ENCODE data around the gene PKP1. TPM values are rescaled to one million over a fixed set of nuclear protein-coding genes. Genes with fewer than 3 reads are reported as not detected.

Gene PKP1
- total RNA-seq, 4 donors from 2014 or later, result 0.27 to 12.8 (median 4.0) TPM

DNA sequence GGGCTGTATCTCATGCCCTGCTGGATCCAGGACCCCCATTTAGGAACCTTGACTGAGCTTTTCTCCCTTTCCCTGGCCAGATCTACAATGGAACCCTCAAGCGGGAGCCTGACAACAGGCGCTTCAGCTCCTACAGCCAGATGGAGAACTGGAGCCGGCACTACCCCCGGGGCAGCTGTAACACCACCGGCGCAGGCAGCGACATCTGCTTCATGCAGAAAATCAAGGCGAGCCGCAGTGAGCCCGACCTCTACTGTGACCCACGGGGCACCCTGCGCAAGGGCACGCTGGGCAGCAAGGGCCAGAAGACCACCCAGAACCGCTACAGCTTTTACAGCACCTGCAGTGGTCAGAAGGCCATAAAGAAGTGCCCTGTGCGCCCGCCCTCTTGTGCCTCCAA, 29.8 kb downstream of the PKP1 start:
- H3K4me1 ChIP-seq, result peaks cover 0 to 26% (median 0%) of the 10 kb centered on the region in 3 donors
- no peak for ATAC-seq
- H3K27ac ChIP-seq, result no peak overlapping the region
- H3K9me3 ChIP-seq, result no peaks in the 10 kb centered on the region
- TF ChIP-seq, protein P1, sequence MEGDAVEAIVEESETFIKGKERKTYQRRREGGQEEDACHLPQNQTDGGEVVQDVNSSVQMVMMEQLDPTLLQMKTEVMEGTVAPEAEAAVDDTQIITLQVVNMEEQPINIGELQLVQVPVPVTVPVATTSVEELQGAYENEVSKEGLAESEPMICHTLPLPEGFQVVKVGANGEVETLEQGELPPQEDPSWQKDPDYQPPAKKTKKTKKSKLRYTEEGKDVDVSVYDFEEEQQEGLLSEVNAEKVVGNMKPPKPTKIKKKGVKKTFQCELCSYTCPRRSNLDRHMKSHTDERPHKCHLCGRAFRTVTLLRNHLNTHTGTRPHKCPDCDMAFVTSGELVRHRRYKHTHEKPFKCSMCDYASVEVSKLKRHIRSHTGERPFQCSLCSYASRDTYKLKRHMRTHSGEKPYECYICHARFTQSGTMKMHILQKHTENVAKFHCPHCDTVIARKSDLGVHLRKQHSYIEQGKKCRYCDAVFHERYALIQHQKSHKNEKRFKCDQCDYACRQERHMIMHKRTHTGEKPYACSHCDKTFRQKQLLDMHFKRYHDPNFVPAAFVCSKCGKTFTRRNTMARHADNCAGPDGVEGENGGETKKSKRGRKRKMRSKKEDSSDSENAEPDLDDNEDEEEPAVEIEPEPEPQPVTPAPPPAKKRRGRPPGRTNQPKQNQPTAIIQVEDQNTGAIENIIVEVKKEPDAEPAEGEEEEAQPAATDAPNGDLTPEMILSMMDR (IDR thresholded peaks at IDR 0.05), result no peak
- TF ChIP-seq EP300 (IDR thresholded peaks at IDR 0.05), result no peak
- no peak for TF ChIP-seq POLR2AphosphoS5 (IDR thresholded peaks at IDR 0.05)
- no peak for TF ChIP-seq POLR2A (IDR thresholded peaks at IDR 0.05)
- no CpG with 5 or more reads among the region's 16 CpGs for WGBS, 2 donors (ENCODE audit: low coverage in 1 of 2)
- H3K27me3 ChIP-seq, result peaks cover 24% of the 10 kb centered on the region
- no peak overlapping the region for H3K4me3 ChIP-seq
- no peaks in the 10 kb centered on the region for H3K36me3 ChIP-seq

GRCh38 chr1:201316556-201316955, 33.2 kb downstream of the PKP1 start:
- WGBS, 2 donors (ENCODE audit: low coverage in 1 of 2), result 75 to 87% methylated on average over 1 to 3 of the region's 5 CpGs
- Histone ChIP-seq H3K4me3 (no peak overlapping the region), H3K9me3 (no peaks in the 10 kb centered on the region), H3K27me3 (peaks cover 9% of the 10 kb centered on the region), H3K4me1 (peaks cover 0 to under 1% (median 0%) of the 10 kb centered on the region in 3 donors), H3K36me3 (no peaks in the 10 kb centered on the region), H3K27ac (no peak overlapping the region)
- TF ChIP-seq POLR2A (IDR thresholded peaks at IDR 0.05), result no peak
- TF ChIP-seq, protein P1 (IDR thresholded peaks at IDR 0.05), result no peak
- no peak for TF ChIP-seq POLR2AphosphoS5 (IDR thresholded peaks at IDR 0.05)
- TF ChIP-seq EP300 (IDR thresholded peaks at IDR 0.05), result no peak
- ATAC-seq, result no peak

DNA sequence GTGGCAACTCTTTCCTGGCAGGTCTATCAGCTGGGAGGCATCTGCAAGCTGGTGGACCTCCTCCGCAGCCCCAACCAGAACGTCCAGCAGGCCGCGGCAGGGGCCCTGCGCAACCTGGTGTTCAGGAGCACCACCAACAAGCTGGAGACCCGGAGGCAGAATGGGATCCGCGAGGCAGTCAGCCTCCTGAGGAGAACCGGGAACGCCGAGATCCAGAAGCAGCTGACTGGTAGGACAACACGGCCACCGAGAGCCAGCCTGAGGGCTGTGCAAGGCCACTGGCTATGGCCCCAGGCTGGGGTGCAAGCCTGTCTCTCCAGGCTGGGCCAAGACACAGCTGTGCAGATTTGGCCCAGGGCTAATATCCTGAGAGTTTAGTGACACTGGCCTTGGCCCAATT, 34.2 kb downstream of the PKP1 start:
- WGBS, 2 donors (ENCODE audit: low coverage in 1 of 2), result no CpG with 5 or more reads among the region's 13 CpGs
- no peak for TF ChIP-seq POLR2A (IDR thresholded peaks at IDR 0.05)
- TF ChIP-seq, protein P1 (IDR thresholded peaks at IDR 0.05), result no peak
- no peak for TF ChIP-seq POLR2AphosphoS5 (IDR thresholded peaks at IDR 0.05)
- TF ChIP-seq EP300 (IDR thresholded peaks at IDR 0.05), result no peak

DNA sequence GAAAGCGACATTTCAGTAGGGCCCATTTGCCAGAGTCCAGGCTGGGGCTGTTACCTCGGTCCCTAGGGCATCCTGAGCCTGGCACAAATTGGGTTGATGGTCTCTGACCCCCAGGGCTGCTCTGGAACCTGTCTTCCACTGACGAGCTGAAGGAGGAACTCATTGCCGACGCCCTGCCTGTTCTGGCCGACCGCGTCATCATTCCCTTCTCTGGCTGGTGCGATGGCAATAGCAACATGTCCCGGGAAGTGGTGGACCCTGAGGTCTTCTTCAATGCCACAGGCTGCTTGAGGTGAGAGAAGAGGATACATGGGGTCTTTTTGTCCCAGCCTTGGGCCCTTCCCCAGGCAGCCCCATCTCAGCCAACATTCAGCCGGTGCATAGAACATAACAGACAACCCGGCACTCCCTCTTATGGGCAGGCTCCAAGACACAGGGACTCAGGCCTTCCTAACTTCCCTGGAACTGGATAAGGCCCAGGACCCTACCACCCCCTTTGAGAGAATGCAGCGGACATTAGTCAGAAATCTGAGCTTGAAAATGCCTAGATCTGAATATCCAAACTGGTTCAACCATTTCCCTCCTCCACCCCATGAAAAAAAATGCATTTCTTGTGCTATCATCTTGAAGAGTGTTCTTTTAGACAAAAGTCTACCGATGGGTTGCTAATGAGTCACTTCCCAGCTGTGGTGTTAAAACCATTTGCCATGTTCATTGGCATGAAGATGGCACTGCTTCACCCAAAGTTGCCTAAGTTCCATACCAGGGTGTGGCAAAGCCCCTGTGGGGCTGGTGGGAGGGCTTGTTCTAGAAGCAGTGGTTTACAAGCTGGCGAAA, 35.4 kb downstream of the PKP1 start:
- Histone ChIP-seq H3K36me3 (no peaks in the 10 kb centered on the region), H3K4me3 (no peak overlapping the region), H3K4me1 (no peaks in the 10 kb centered on the region), H3K27me3 (no peaks in the 10 kb centered on the region), H3K9me3 (no peaks in the 10 kb centered on the region), H3K27ac (no peak overlapping the region)
- no peak for ATAC-seq
- no peak for TF ChIP-seq POLR2AphosphoS5 (IDR thresholded peaks at IDR 0.05)
- TF ChIP-seq POLR2A (IDR thresholded peaks at IDR 0.05), result no peak
- TF ChIP-seq EP300 (IDR thresholded peaks at IDR 0.05), result no peak
- TF ChIP-seq, protein P1 (IDR thresholded peaks at IDR 0.05), result no peak
- WGBS, 2 donors (ENCODE audit: low coverage in 1 of 2), result 66 to 100% methylated on average over 3 to 6 of the region's 15 CpGs

More for the DNA sequence above, 34.2 kb downstream of the PKP1 start:
- Histone ChIP-seq H3K27ac (no peak overlapping the region), H3K4me1 (no peaks in the 10 kb centered on the region), H3K4me3 (no peak overlapping the region), H3K36me3 (no peaks in the 10 kb centered on the region), H3K27me3 (peaks cover 6% of the 10 kb centered on the region), H3K9me3 (no peaks in the 10 kb centered on the region)
- ATAC-seq, result no peak

DNA sequence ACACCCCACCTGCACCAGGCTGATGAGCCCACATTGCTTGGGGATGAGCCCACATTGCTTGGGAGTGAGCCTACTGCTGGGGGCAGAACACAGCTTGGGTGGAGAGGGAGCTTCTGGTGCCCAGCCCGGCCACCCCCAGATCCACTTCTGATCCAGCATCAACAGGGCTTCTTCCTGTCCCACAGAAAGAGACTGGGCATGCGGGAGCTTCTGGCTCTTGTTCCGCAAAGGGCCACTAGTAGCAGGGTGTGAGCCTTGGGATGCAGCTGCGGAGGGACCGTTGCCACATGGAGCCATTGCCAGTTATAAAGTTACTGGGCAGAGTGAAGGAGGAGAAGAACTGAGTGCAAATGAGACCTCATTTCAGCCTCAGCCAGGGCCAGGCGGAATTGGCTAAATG, 36.3 kb downstream of the PKP1 start:
- no peaks in the 10 kb centered on the region for H3K27me3 ChIP-seq
- no peaks in the 10 kb centered on the region for H3K9me3 ChIP-seq
- no peak overlapping the region for H3K27ac ChIP-seq
- no peaks in the 10 kb centered on the region for H3K36me3 ChIP-seq
- no peak for TF ChIP-seq POLR2AphosphoS5 (IDR thresholded peaks at IDR 0.05)
- TF ChIP-seq POLR2A (IDR thresholded peaks at IDR 0.05), result no peak
- TF ChIP-seq, protein P1 (IDR thresholded peaks at IDR 0.05), result no peak
- no peak for TF ChIP-seq EP300 (IDR thresholded peaks at IDR 0.05)
- ATAC-seq, result no peak
- no peak overlapping the region for H3K4me3 ChIP-seq
- no peaks in the 10 kb centered on the region for H3K4me1 ChIP-seq
- WGBS, 2 donors (ENCODE audit: low coverage in 1 of 2), result 97 to 100% methylated on average over 4 of the region's 6 CpGs
